Activated CD4-positive, CD25-positive, alpha-beta regulatory T cell treated with anti-CD3 and anti-CD28 coated beads, Interleukin-2, amount 50 U/mL, for 24 hours (primary cell): ENCODE data around the gene KIF18A.
"Not testable (repeated sequence)": the region's sequence is repeated elsewhere in the genome, so short reads cannot be mapped to it uniquely, and the experiment has no call there.

Experiments
- ATAC-seq, 2 donors: fragments of 150-1000 bp; cut with Tn5 transposase; one replicate each; pipeline ENCODE4 v1.10.0; 2021; ENCODE audit warnings: mild to moderate bottlenecking in 1 of 2, moderate library complexity in 1 of 2

The KIF18A gene

GRCh38 chr11:28107750-28108618 is at the start of gene KIF18A, which contains the start of gene METTL15:
Gene KIF18A (minus strand): TSS chr11:28108156. CDS start chr11:28097947, 10,209 bp downstream.
Gene METTL15 (plus strand): TSS chr11:28108388. CDS start chr11:28113335, 4,947 bp downstream.
- peak; percentile 95 to 96 for ATAC-seq

- no peak for ATAC-seq
These were observed 45.6 kb upstream of the KIF18A start for GRCh38 chr11:28153586-28153985.

- no peak for ATAC-seq
These were observed 44.8 kb upstream of the KIF18A start for GRCh38 chr11:28152743-28153142.

GRCh38 chr11:28146123-28146751 is 38.3 kb upstream of the KIF18A start:
- ATAC-seq: no peak

GRCh38 chr11:28144808-28145207 is 36.9 kb upstream of the KIF18A start:
- no peak for ATAC-seq

- no peak for ATAC-seq
These were observed 34.8 kb upstream of the KIF18A start for GRCh38 chr11:28142724-28143123.

GRCh38 chr11:28140689-28141455 is 32.9 kb upstream of the KIF18A start:
- no peak for ATAC-seq

- no peak for ATAC-seq
These were observed 32.0 kb upstream of the KIF18A start for GRCh38 chr11:28139841-28140415.

GRCh38 chr11:28137832-28138231 is 29.9 kb upstream of the KIF18A start:
- no peak for ATAC-seq

GRCh38 chr11:28137366-28137765 is 29.4 kb upstream of the KIF18A start:
- no peak for ATAC-seq

- ATAC-seq: not testable (repeated sequence)
These were observed 28.2 kb upstream of the KIF18A start for GRCh38 chr11:28136157-28136556.

GRCh38 chr11:28133146-28133545 is 25.2 kb upstream of the KIF18A start:
- no peak for ATAC-seq

GRCh38 chr11:28132548-28132947 is 24.6 kb upstream of the KIF18A start:
- ATAC-seq: no peak

- ATAC-seq: no peak
These were observed 15.2 kb upstream of the KIF18A start for GRCh38 chr11:28123151-28123581.

GRCh38 chr11:28117712-28118111 is 9.8 kb upstream of the KIF18A start:
- no peak for ATAC-seq

- ATAC-seq: no peak
These were observed 6.8 kb upstream of the KIF18A start for GRCh38 chr11:28114731-28115130.

- ATAC-seq: no peak
These were observed 6.2 kb upstream of the KIF18A start for GRCh38 chr11:28114116-28114515.

GRCh38 chr11:28110821-28111200 is 2.9 kb upstream of the KIF18A start:
- ATAC-seq: no peak

- ATAC-seq: peak; percentile 43 to 50
These were observed 2.3 kb upstream of the KIF18A start for GRCh38 chr11:28110108-28110820.

GRCh38 chr11:28108958-28109357 is 1.0 kb upstream of the KIF18A start:
- ATAC-seq: no peak

- no peak for ATAC-seq
These were observed 686 bp downstream of the KIF18A start for GRCh38 chr11:28107191-28107749.
